ENCODE measurements around the gene CXCL3. TPM values are rescaled to one million over a fixed set of nuclear protein-coding genes. Genes with fewer than 3 reads are reported as not detected.

Gene CXCL3
- total RNA-seq, 1 experiment from 2014 or later: 0.23 TPM

DNA sequence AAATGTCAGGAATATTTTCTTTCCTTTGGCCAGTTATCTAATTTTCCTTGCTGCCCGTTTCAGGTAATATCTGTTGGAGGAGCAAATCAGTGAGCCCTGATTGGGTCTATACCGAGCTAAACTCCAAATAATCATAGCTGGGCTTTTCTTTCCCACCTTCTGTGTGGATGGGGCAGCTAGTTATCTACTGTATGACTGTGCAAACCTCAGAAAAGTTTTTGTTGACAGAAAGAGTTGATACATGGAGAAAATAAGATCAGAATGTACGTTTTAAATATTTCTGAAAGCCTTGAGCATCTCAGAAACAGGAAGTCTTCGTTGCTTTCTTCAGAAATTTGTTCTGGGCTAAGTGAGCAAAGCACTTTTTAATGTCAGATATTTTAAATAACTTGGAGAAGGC is 33.8 kb downstream of the CXCL3 start:
- no TSS peak for BruUV-seq (replicated peaks)
- ChIA-PET POLR2A (no interaction called here), CTCF (no interaction called here)
- Histone ChIP-seq H3K4me3 (ENCODE audit: low read depth in 2 of 2, low read length in 2 of 2) (no peak overlapping the region), H3K36me3 (ENCODE audit: control insufficient read depth, insufficient read depth, low read length) (no peaks in the 10 kb centered on the region), H3K4me1 (ENCODE audit: control insufficient read depth, insufficient read depth, low read length) (no peaks in the 10 kb centered on the region), H3K27me3 (ENCODE audit: control insufficient read depth, insufficient read depth, low read length) (no peaks in the 10 kb centered on the region), H3K9me3 (ENCODE audit: control insufficient read depth, insufficient read depth, low read depth, low read length) (no peaks in the 10 kb centered on the region), H3K27ac (ENCODE audit: low read length) (no peak overlapping the region)
- DNase-seq (ENCODE audit: low read depth, low spot score): no peak
- in situ Hi-C loops (cut with HindIII; ENCODE audit: low pct_unique_long_range_greater_than_20kb, low sequenced_read_pairs) (no loop called here), intact Hi-C loops (cut with micrococcal nuclease; ENCODE audit: unreplicated experiment) (no loop called here)
- ATAC-seq: no peak
- TF ChIP-seq POLR2AphosphoS5 (IDR thresholded peaks at IDR 0.05; ENCODE audit: low read depth, low read length) (no peak), SIN3A (IDR thresholded peaks at IDR 0.05; ENCODE audit: borderline replicate concordance, insufficient read depth, low read depth, low read length) (no peak)
- TF ChIP-seq, protein P1, sequence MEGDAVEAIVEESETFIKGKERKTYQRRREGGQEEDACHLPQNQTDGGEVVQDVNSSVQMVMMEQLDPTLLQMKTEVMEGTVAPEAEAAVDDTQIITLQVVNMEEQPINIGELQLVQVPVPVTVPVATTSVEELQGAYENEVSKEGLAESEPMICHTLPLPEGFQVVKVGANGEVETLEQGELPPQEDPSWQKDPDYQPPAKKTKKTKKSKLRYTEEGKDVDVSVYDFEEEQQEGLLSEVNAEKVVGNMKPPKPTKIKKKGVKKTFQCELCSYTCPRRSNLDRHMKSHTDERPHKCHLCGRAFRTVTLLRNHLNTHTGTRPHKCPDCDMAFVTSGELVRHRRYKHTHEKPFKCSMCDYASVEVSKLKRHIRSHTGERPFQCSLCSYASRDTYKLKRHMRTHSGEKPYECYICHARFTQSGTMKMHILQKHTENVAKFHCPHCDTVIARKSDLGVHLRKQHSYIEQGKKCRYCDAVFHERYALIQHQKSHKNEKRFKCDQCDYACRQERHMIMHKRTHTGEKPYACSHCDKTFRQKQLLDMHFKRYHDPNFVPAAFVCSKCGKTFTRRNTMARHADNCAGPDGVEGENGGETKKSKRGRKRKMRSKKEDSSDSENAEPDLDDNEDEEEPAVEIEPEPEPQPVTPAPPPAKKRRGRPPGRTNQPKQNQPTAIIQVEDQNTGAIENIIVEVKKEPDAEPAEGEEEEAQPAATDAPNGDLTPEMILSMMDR (IDR thresholded peaks at IDR 0.05): no peak
- TF ChIP-seq, protein P2, sequence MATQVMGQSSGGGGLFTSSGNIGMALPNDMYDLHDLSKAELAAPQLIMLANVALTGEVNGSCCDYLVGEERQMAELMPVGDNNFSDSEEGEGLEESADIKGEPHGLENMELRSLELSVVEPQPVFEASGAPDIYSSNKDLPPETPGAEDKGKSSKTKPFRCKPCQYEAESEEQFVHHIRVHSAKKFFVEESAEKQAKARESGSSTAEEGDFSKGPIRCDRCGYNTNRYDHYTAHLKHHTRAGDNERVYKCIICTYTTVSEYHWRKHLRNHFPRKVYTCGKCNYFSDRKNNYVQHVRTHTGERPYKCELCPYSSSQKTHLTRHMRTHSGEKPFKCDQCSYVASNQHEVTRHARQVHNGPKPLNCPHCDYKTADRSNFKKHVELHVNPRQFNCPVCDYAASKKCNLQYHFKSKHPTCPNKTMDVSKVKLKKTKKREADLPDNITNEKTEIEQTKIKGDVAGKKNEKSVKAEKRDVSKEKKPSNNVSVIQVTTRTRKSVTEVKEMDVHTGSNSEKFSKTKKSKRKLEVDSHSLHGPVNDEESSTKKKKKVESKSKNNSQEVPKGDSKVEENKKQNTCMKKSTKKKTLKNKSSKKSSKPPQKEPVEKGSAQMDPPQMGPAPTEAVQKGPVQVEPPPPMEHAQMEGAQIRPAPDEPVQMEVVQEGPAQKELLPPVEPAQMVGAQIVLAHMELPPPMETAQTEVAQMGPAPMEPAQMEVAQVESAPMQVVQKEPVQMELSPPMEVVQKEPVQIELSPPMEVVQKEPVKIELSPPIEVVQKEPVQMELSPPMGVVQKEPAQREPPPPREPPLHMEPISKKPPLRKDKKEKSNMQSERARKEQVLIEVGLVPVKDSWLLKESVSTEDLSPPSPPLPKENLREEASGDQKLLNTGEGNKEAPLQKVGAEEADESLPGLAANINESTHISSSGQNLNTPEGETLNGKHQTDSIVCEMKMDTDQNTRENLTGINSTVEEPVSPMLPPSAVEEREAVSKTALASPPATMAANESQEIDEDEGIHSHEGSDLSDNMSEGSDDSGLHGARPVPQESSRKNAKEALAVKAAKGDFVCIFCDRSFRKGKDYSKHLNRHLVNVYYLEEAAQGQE (IDR thresholded peaks at IDR 0.05; ENCODE audit: insufficient read depth in 1 of 2, low read depth in 2 of 2, low read length in 1 of 2): no peak

DNA sequence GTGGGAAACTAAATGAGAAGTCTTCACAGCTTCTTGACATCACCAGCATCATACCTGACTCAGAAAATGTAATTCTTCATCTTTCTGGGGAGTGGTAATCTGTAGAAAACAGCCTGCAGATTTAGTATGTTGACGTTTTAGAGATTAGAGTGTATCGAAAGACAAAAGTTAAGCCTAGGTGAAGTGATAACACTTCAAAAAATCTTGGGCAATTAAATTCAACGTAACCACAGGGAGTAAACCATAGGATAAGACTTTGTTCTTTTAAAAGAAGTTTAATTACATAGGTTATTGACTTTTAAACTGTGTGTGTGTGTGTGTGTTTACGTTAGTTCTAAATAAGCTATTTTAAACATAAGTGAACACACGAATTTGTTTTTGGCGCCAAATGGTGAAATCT is 38.2 kb downstream of the CXCL3 start:
- ATAC-seq (no peak), DNase-seq (ENCODE audit: low read depth, low spot score) (no peak)
- 0 out of 2 replicates have a peak, but pooled peaks cover 2% of the 10 kb centered on the region for H3K27me3 ChIP-seq (ENCODE audit: control insufficient read depth, insufficient read depth, low read length)
- no TSS peak for BruUV-seq (replicated peaks)
- intact Hi-C loops (cut with micrococcal nuclease; ENCODE audit: unreplicated experiment): no loop called here
- H3K9me3 ChIP-seq (ENCODE audit: control insufficient read depth, insufficient read depth, low read depth, low read length): no peaks in the 10 kb centered on the region
- TF ChIP-seq, protein P2 (IDR thresholded peaks at IDR 0.05; ENCODE audit: insufficient read depth in 1 of 2, low read depth in 2 of 2, low read length in 1 of 2): no peak
- TF ChIP-seq SIN3A (IDR thresholded peaks at IDR 0.05; ENCODE audit: borderline replicate concordance, insufficient read depth, low read depth, low read length) (no peak), POLR2AphosphoS5 (IDR thresholded peaks at IDR 0.05; ENCODE audit: low read depth, low read length) (no peak), TCF7L2 (IDR thresholded peaks at IDR 0.05; ENCODE audit: low read depth, low read length) (no peak)
- TF ChIP-seq, protein P1 (IDR thresholded peaks at IDR 0.05): no peak
- H3K36me3 ChIP-seq (ENCODE audit: control insufficient read depth, insufficient read depth, low read length): no peaks in the 10 kb centered on the region
- H3K4me3 ChIP-seq (ENCODE audit: low read depth in 2 of 2, low read length in 2 of 2): no peak overlapping the region
- H3K4me1 ChIP-seq (ENCODE audit: control insufficient read depth, insufficient read depth, low read length): no peaks in the 10 kb centered on the region
- ChIA-PET CTCF (no interaction called here), POLR2A (no interaction called here)
- H3K27ac ChIP-seq (ENCODE audit: low read length): no peak overlapping the region
- in situ Hi-C loops (cut with HindIII; ENCODE audit: low pct_unique_long_range_greater_than_20kb, low sequenced_read_pairs): no loop called here

All from Panc1 (cell line).